Ammon's horn (tissue), 1 donor: ENCODE results near the gene TLE4.
"Not testable (repeated sequence)": the region's sequence is repeated elsewhere in the genome, so short reads cannot be mapped to it uniquely, and the experiment has no call there.

ENCODE experiments used
- DNase-seq: peaks from one replicate; pipeline ENCODE4 v3.0.0-alpha.2; 2016; ENCODE audit warnings: low spot score

TLE4 gene

GRCh38 chr9:79637177-79637925, 65.6 kb downstream of the TLE4 start:
- no peak for DNase-seq

GRCh38 chr9:79638806-79639205, 67.0 kb downstream of the TLE4 start:
- DNase-seq = no peak

GRCh38 chr9:79639354-79639753, 67.6 kb downstream of the TLE4 start:
- no peak for DNase-seq

- not testable (repeated sequence) for DNase-seq
Measured at GRCh38 chr9:79640067-79640466, 68.3 kb downstream of the TLE4 start.

GRCh38 chr9:79641070-79641469, 69.3 kb downstream of the TLE4 start:
- no peak for DNase-seq

- no peak for DNase-seq
Measured at GRCh38 chr9:79642671-79643070, 70.9 kb downstream of the TLE4 start.

GRCh38 chr9:79644048-79644447, 72.3 kb downstream of the TLE4 start:
- DNase-seq = no peak

- DNase-seq = no peak
Measured at GRCh38 chr9:79644601-79645000, 72.8 kb downstream of the TLE4 start.

- DNase-seq = no peak
Measured at GRCh38 chr9:79645110-79645509, 73.3 kb downstream of the TLE4 start.

- DNase-seq = no peak
Measured at GRCh38 chr9:79646096-79646495, 74.3 kb downstream of the TLE4 start.

GRCh38 chr9:79651251-79651795, 79.6 kb downstream of the TLE4 start:
- peak; percentile 40 for DNase-seq

GRCh38 chr9:79652598-79652997, 80.8 kb downstream of the TLE4 start:
- no peak for DNase-seq

GRCh38 chr9:79654591-79655382, 83.0 kb downstream of the TLE4 start:
- DNase-seq = not testable (repeated sequence)

- no peak for DNase-seq
Measured at GRCh38 chr9:79655551-79655950, 83.8 kb downstream of the TLE4 start.

GRCh38 chr9:79656169-79656568, 84.4 kb downstream of the TLE4 start:
- no peak for DNase-seq

- no peak for DNase-seq
Measured at GRCh38 chr9:79657891-79658290, 86.1 kb downstream of the TLE4 start.

GRCh38 chr9:79658926-79659325, 87.2 kb downstream of the TLE4 start:
- DNase-seq = no peak

GRCh38 chr9:79660615-79661014, 88.8 kb downstream of the TLE4 start:
- DNase-seq = peak; percentile 53

GRCh38 chr9:79661279-79661678, 89.5 kb downstream of the TLE4 start:
- no peak for DNase-seq

GRCh38 chr9:79661886-79662536, 90.2 kb downstream of the TLE4 start:
- DNase-seq = no peak

- DNase-seq = no peak
Measured at GRCh38 chr9:79662537-79662956, 90.8 kb downstream of the TLE4 start.

- DNase-seq = no peak
Measured at GRCh38 chr9:79663300-79663699, 91.5 kb downstream of the TLE4 start.

- no peak for DNase-seq
Measured at GRCh38 chr9:79663878-79664277, 92.1 kb downstream of the TLE4 start.
